MM.1S (cell line): ENCODE measurements around the gene CCDC92B.

ENCODE experiments used
- DNase-seq: peaks from one replicate; pipeline ENCODE4 v3.0.0-alpha.2; 2015
- H2AFZ ChIP-seq: fragments of 300-600 bp; sonication (generic); 2 replicates; pipeline ENCODE4 v1.6.0; 2016; ENCODE audit warnings: antibody characterized with exemption, low read length
- H3F3A ChIP-seq: fragments of 300-600 bp; sonication (generic); 2 replicates; pipeline ENCODE4 v1.6.1; 2016; ENCODE audit warnings: mild to moderate bottlenecking, antibody characterized with exemption, low read length, moderate library complexity, mixed read lengths; ENCODE audit not compliant: insufficient read depth
- H3K27ac ChIP-seq: fragments of 300-600 bp; sonication (generic); 2 replicates; pipeline ENCODE4 v1.5.1; 2016; ENCODE audit warnings: mild to moderate bottlenecking, low read length
- H3K27me3 ChIP-seq: fragments of 300-600 bp; sonication (generic); replicated peaks from 2 replicates; pipeline ENCODE4 v1.6.0; 2016; ENCODE audit warnings: low read length; ENCODE audit not compliant: insufficient read depth
- H3K36me3 ChIP-seq: fragments of 300-600 bp; sonication (generic); replicated peaks from 2 replicates; pipeline ENCODE4 v1.6.1; 2016; ENCODE audit warnings: mild to moderate bottlenecking, low read length, mixed read lengths; ENCODE audit not compliant: insufficient read depth
- H3K4me1 ChIP-seq: fragments of 300-600 bp; sonication (generic); 2 replicates; pipeline ENCODE4 v1.6.1; 2016; ENCODE audit warnings: low read length, mixed read lengths
- H3K4me2 ChIP-seq: fragments of 300-600 bp; sonication (generic); 2 replicates; pipeline ENCODE4 v1.6.0; 2016; ENCODE audit warnings: low read depth, low read length
- H3K4me3 ChIP-seq: fragments of 300-600 bp; sonication (generic); 2 replicates; pipeline ENCODE4 v1.5.1; 2016; ENCODE audit warnings: low read length, mixed read lengths
- H3K79me2 ChIP-seq: fragments of 300-600 bp; sonication (generic); 2 replicates; pipeline ENCODE4 v1.6.1; 2016; ENCODE audit warnings: mixed run types, low read length, mixed read lengths
- H3K9ac ChIP-seq: fragments of 300-600 bp; sonication (generic); 2 replicates; pipeline ENCODE4 v1.6.1; 2016; ENCODE audit warnings: low read length, mixed read lengths
- H3K9me2 ChIP-seq: fragments of 300-600 bp; sonication (generic); replicated peaks from 2 replicates; pipeline ENCODE4 v1.6.1; 2016; ENCODE audit warnings: mild to moderate bottlenecking, low read length, mixed read lengths; ENCODE audit not compliant: insufficient read depth
- H3K9me3 ChIP-seq: fragments of 300-600 bp; sonication (generic); replicated peaks from 2 replicates; pipeline ENCODE4 v1.6.1; 2016; ENCODE audit warnings: mild to moderate bottlenecking, low read length, mixed read lengths; ENCODE audit not compliant: insufficient read depth
- H4K20me1 ChIP-seq: fragments of 300-600 bp; sonication (generic); 2 replicates; pipeline ENCODE4 v1.6.1; 2016; ENCODE audit warnings: mild to moderate bottlenecking, low read length, moderate library complexity, mixed read lengths; ENCODE audit not compliant: insufficient read depth
- CTCF ChIP-seq: fragments of 300-600 bp; sonication (generic); IDR thresholded peaks from 2 replicates; pipeline ENCODE4 v1.5.1; 2016; ENCODE audit warnings: antibody characterized with exemption, low read length, mixed read lengths
- EZH2 ChIP-seq: fragments of 300-600 bp; sonication (generic); optimal IDR thresholded peaks from 2 replicates; pipeline ENCODE3; 2017; ENCODE audit warnings: low read depth, mild to moderate bottlenecking, antibody characterized with exemption, low read length, mixed read lengths
- EZH2phosphoT487 ChIP-seq: fragments of 300-600 bp; sonication (generic); IDR thresholded peaks from 2 replicates; pipeline ENCODE4 v1.6.1; 2018; ENCODE audit warnings: antibody characterized with exemption, low read length

The CCDC92B gene

GRCh38 chr17:2688351-2689342 lies 60.8 kb downstream of the CCDC92B start:
- DNase-seq = no peak
- H3K27ac ChIP-seq = no peak overlapping the region
- no peak overlapping the region for H2AFZ ChIP-seq
- H3K9me2 ChIP-seq = no peaks in the 10 kb centered on the region
- H3K36me3 ChIP-seq = no peaks in the 10 kb centered on the region
- H4K20me1 ChIP-seq = no peaks in the 10 kb centered on the region
- no peak overlapping the region for H3K4me2 ChIP-seq
- peaks cover 25% of the 10 kb centered on the region for H3F3A ChIP-seq
- no peaks in the 10 kb centered on the region for H3K27me3 ChIP-seq
- no peak overlapping the region for H3K9ac ChIP-seq
- H3K4me3 ChIP-seq = no peak overlapping the region
- H3K9me3 ChIP-seq = no peaks in the 10 kb centered on the region
- H3K4me1 ChIP-seq = no peaks in the 10 kb centered on the region
- H3K79me2 ChIP-seq = no peaks in the 10 kb centered on the region
- TF ChIP-seq EZH2 (no peak), EZH2phosphoT487 (no peak), CTCF (no peak)

DNA sequence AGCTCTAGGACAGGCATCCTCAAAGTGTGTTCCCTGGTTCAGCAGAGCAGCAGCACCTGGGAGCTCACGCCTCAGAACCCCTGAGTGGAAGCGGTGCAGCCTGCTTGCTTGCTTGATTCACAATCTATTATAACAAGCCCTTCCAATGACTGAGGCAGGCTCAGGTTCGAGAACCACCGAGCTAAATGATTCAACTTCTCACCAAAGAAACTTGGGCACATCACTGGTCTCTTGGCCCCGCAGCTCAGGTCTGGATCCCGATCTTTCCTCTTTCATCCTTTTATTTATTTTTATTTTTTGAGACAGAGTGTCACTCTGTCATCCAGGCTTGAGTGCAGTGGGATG lies 62.4 kb downstream of the CCDC92B start:
- Histone ChIP-seq H3K4me2 (no peak overlapping the region), H3K4me3 (no peak overlapping the region), H3K9me3 (no peaks in the 10 kb centered on the region), H3K4me1 (no peaks in the 10 kb centered on the region), H3K9ac (no peak overlapping the region), H3K27me3 (no peaks in the 10 kb centered on the region), H2AFZ (no peak overlapping the region), H3K36me3 (peaks cover 8% of the 10 kb centered on the region; the same call in 1 of the 2 replicates), H3K9me2 (no peaks in the 10 kb centered on the region), H3F3A (peaks cover 25% of the 10 kb centered on the region), H3K79me2 (no peaks in the 10 kb centered on the region), H4K20me1 (no peaks in the 10 kb centered on the region), H3K27ac (no peak overlapping the region)
- no peak for DNase-seq
- no peak for TF ChIP-seq CTCF
- no peak for TF ChIP-seq EZH2
- no peak for TF ChIP-seq EZH2phosphoT487

GRCh38 chr17:2685696-2686095 lies 63.8 kb downstream of the CCDC92B start:
- H4K20me1 ChIP-seq = no peaks in the 10 kb centered on the region
- H3K4me3 ChIP-seq = no peak overlapping the region
- peaks cover 25% of the 10 kb centered on the region for H3F3A ChIP-seq
- no peaks in the 10 kb centered on the region; the same call in 1 of the 2 replicates for H3K79me2 ChIP-seq
- no peak for DNase-seq
- no peaks in the 10 kb centered on the region for H3K4me1 ChIP-seq
- TF ChIP-seq CTCF (no peak), EZH2 (no peak), EZH2phosphoT487 (no peak)
- peaks cover 12% of the 10 kb centered on the region for H3K36me3 ChIP-seq
- no peak overlapping the region for H3K27ac ChIP-seq
- H3K9ac ChIP-seq = no peak overlapping the region
- H2AFZ ChIP-seq = no peak overlapping the region
- no peaks in the 10 kb centered on the region for H3K9me3 ChIP-seq
- no peak overlapping the region for H3K4me2 ChIP-seq
- no peaks in the 10 kb centered on the region for H3K9me2 ChIP-seq
- H3K27me3 ChIP-seq = no peaks in the 10 kb centered on the region
